LNCaP clone FGC (cell line): ENCODE measurements around the gene ZNF138.
"Not testable (repeated sequence)": the region's sequence is repeated elsewhere in the genome, so short reads cannot be mapped to it uniquely, and the experiment has no call there.

Experiments
- DNase-seq: peaks from one replicate; pipeline ENCODE4 v3.0.0-alpha.2; 2011; ENCODE audit warnings: low read depth
- H3K4me3 ChIP-seq: 2 replicates; pipeline ENCODE4 v1.5.1; 2011; ENCODE audit warnings: mild to moderate bottlenecking, low read depth, low read length, control low read depth
- CTCF ChIP-seq: IDR thresholded peaks from 2 replicates; pipeline ENCODE4 v1.5.1; 2012; ENCODE audit warnings: mild to moderate bottlenecking; ENCODE audit not compliant: control insufficient read depth, insufficient read depth; ENCODE audit errors: extremely low read depth

The ZNF138 gene

GRCh38 chr7:64802699-64803098, 8.5 kb downstream of the ZNF138 start:
- DNase-seq = no peak
- no peak for TF ChIP-seq CTCF
- H3K4me3 ChIP-seq = no peak overlapping the region

GRCh38 chr7:64807731-64808365, 13.6 kb downstream of the ZNF138 start:
- TF ChIP-seq CTCF = no peak
- DNase-seq = no peak
- H3K4me3 ChIP-seq = no peak overlapping the region

GRCh38 chr7:64811767-64812166, 17.5 kb downstream of the ZNF138 start:
- TF ChIP-seq CTCF = no peak
- H3K4me3 ChIP-seq = no peak overlapping the region
- no peak for DNase-seq

GRCh38 chr7:64830926-64831325, 36.7 kb downstream of the ZNF138 start:
- no peak for TF ChIP-seq CTCF
- no peak overlapping the region for H3K4me3 ChIP-seq
- DNase-seq = no peak

GRCh38 chr7:64832136-64832535, 37.9 kb downstream of the ZNF138 start:
- no peak overlapping the region for H3K4me3 ChIP-seq
- TF ChIP-seq CTCF = no peak
- DNase-seq = no peak

GRCh38 chr7:64834989-64835388, 40.8 kb downstream of the ZNF138 start:
- H3K4me3 ChIP-seq = no peak overlapping the region
- TF ChIP-seq CTCF = no peak
- no peak for DNase-seq

GRCh38 chr7:64835856-64836255, 41.6 kb downstream of the ZNF138 start:
- H3K4me3 ChIP-seq, DNase-seq: not testable (repeated sequence)

- not testable (repeated sequence) for DNase-seq, H3K4me3 ChIP-seq
These were observed 43.8 kb downstream of the ZNF138 start for GRCh38 chr7:64838051-64838450.
